Nephron progenitor cell (in vitro differentiated cells): Measurements from ENCODE around the gene METTL14.

Source experiments
- DNase-seq: peaks from one replicate; pipeline ENCODE4 v3.0.0; 2021
- H3K27ac Mint-ChIP-seq: 2 replicates; pipeline ENCODE4 v1.8.0; 2021; ENCODE audit warnings: mild to moderate bottlenecking, moderate library complexity, mixed read lengths
- H3K27me3 Mint-ChIP-seq: 2 replicates; pipeline ENCODE4 v1.8.0; 2021; ENCODE audit warnings: mild to moderate bottlenecking, low read depth, mixed read lengths; ENCODE audit not compliant: poor library complexity
- H3K36me3 Mint-ChIP-seq: 2 replicates; pipeline ENCODE4 v1.8.0; 2021; ENCODE audit warnings: low read depth, mixed read lengths
- H3K4me1 Mint-ChIP-seq: 2 replicates; pipeline ENCODE4 v1.8.0; 2021; ENCODE audit warnings: mixed read lengths
- H3K4me3 Mint-ChIP-seq: 2 replicates; pipeline ENCODE4 v1.8.0; 2021; ENCODE audit warnings: mild to moderate bottlenecking, moderate library complexity, mixed read lengths
- H3K9me3 Mint-ChIP-seq: 2 replicates; pipeline ENCODE4 v1.8.0; 2021; ENCODE audit warnings: mild to moderate bottlenecking, moderate library complexity, mixed read lengths
- TF ChIP-seq, protein P1 (sequence below): fragments of 200-600 bp; sonication (generic); IDR thresholded peaks from 2 replicates; pipeline ENCODE4 v1.5.0; 2021; ENCODE audit warnings: antibody characterized with exemption

METTL14 gene

GRCh38 chr4:118729287-118730286 lies 44.4 kb downstream of the METTL14 start:
- H3K4me3 Mint-ChIP-seq, result no peak overlapping the region
- H3K27ac Mint-ChIP-seq, result no peak overlapping the region

DNA sequence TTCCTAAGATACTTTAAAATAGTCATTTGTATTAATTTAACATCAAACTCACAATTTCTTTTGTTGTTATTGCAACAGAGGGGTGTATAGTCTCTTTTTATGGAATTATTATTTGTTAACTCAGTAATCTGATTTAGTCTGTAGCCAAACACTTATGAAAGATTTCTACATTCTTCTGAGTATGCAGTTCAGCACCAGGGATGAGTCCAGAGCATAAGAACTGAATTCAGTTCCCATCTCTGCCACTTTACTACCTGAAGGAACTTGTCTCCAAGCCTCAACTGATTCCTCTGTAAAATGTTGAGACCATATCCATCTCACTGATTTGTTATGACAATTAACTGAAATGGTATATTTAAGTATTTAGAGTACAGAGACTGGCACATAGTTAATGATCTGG lies 45.5 kb downstream of the METTL14 start:
- Mint-ChIP-seq H3K9me3 (no peaks in the 10 kb centered on the region), H3K4me1 (no peaks in the 10 kb centered on the region), H3K27ac (no peak overlapping the region), H3K36me3 (peaks cover 4% of the 10 kb centered on the region), H3K27me3 (no peaks in the 10 kb centered on the region), H3K4me3 (no peak overlapping the region)
- no peak for DNase-seq
- TF ChIP-seq, protein P1, sequence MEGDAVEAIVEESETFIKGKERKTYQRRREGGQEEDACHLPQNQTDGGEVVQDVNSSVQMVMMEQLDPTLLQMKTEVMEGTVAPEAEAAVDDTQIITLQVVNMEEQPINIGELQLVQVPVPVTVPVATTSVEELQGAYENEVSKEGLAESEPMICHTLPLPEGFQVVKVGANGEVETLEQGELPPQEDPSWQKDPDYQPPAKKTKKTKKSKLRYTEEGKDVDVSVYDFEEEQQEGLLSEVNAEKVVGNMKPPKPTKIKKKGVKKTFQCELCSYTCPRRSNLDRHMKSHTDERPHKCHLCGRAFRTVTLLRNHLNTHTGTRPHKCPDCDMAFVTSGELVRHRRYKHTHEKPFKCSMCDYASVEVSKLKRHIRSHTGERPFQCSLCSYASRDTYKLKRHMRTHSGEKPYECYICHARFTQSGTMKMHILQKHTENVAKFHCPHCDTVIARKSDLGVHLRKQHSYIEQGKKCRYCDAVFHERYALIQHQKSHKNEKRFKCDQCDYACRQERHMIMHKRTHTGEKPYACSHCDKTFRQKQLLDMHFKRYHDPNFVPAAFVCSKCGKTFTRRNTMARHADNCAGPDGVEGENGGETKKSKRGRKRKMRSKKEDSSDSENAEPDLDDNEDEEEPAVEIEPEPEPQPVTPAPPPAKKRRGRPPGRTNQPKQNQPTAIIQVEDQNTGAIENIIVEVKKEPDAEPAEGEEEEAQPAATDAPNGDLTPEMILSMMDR, result no peak

More at GRCh38 chr4:118729287-118730286, 44.4 kb downstream of the METTL14 start:
- H3K36me3 Mint-ChIP-seq, result no peaks in the 10 kb centered on the region
- no peaks in the 10 kb centered on the region for H3K4me1 Mint-ChIP-seq
- H3K27me3 Mint-ChIP-seq, result no peaks in the 10 kb centered on the region
- H3K9me3 Mint-ChIP-seq, result no peaks in the 10 kb centered on the region
- DNase-seq, result no peak
- TF ChIP-seq, protein P1, result no peak

GRCh38 chr4:118732591-118733330 lies 47.6 kb downstream of the METTL14 start:
- TF ChIP-seq, protein P1, result no peak
- Mint-ChIP-seq H3K36me3 (peaks cover 4% of the 10 kb centered on the region), H3K9me3 (no peaks in the 10 kb centered on the region), H3K4me3 (no peak overlapping the region), H3K27me3 (no peaks in the 10 kb centered on the region), H3K27ac (no peak overlapping the region), H3K4me1 (no peaks in the 10 kb centered on the region)
- no peak for DNase-seq

DNA sequence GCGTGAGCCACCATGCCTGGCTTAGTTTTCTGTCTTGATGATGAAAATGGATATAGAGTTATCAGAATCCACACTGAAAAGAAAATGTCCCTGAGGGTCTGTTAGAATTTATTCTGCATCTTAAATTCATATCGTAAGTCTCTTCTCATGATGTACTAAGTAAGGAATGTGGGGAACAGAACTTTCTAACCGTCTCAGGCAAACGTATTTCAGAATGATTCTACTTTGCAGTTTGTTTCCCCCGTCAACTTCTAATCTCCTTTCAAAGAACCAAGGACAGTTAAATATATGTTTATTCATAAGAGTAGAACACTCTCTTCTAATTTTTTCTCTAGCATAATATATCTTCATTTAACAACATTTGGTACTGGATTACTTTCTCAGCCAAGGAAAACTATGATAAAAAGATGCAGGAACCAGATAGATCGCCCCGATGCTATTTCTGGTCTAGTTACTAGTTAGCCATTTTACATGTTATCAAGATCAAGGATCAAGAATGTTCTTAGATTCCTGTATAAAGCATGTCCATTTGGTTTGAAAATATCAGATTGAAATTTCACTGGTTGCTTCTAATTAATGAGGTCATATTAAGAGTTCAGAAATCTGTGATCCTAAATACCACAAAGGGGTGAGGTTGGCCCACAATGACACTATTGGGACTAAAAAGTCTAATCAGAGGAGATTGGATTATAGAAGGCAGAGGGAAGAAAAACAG lies 49.5 kb downstream of the METTL14 start:
- Mint-ChIP-seq H3K4me1 (no peaks in the 10 kb centered on the region), H3K9me3 (no peaks in the 10 kb centered on the region), H3K27me3 (no peaks in the 10 kb centered on the region), H3K4me3 (no peak overlapping the region), H3K27ac (no peak overlapping the region), H3K36me3 (peaks cover 4% of the 10 kb centered on the region)
- no peak for DNase-seq
- TF ChIP-seq, protein P1, result no peak

GRCh38 chr4:118736900-118737299 lies 51.7 kb downstream of the METTL14 start:
- H3K36me3 Mint-ChIP-seq, result peaks cover 7% of the 10 kb centered on the region
- no peak overlapping the region for H3K4me3 Mint-ChIP-seq
- no peak overlapping the region for H3K27ac Mint-ChIP-seq
- no peaks in the 10 kb centered on the region for H3K9me3 Mint-ChIP-seq
- no peak for DNase-seq
- H3K4me1 Mint-ChIP-seq, result no peaks in the 10 kb centered on the region
- TF ChIP-seq, protein P1, result no peak
- H3K27me3 Mint-ChIP-seq, result no peaks in the 10 kb centered on the region
